ENCODE results near the gene MAPKAPK5. TPM values are rescaled to one million over a fixed set of nuclear protein-coding genes. Genes with fewer than 3 reads are reported as not detected.
"Not testable (repeated sequence)": the region's sequence is repeated elsewhere in the genome, so short reads cannot be mapped to it uniquely, and the experiment has no call there.

Gene MAPKAPK5
- total RNA-seq, 2 donors from 2014 or later: 48.5 to 80.6 TPM

DNA sequence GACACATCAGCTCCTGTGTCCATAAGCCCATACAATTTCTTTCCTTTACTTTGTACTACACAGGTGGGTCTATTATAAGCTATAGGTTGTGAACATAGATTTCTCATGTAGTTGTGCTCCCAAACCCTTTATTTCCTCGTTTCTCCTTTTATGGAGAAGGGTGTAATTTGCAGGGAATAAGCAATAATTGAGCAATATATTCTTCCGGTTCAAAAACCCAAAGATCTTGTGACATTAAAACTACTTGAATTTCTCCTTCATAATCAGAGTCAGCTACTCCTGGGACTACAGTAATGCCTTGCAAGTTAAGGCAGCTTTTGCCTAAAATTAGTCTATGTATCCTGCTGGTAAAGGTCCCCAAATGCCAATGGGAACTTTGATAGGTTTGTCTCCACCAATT lies 19.1 kb upstream of the MAPKAPK5 start:
- no peaks in the 10 kb centered on the region for H3K27me3 ChIP-seq (replicated peaks; ENCODE audit: insufficient read depth)
- intact Hi-C loops (cut with DNase I): no loop called here
- H3K4me1 ChIP-seq (replicated peaks): peaks cover 2% of the 10 kb centered on the region
- H3K36me3 ChIP-seq: no peaks in the 10 kb centered on the region
- 64% methylated on average over 2 of the region's 2 CpGs for WGBS
- H3K27ac ChIP-seq: no peak overlapping the region
- H3K9me3 ChIP-seq: no peaks in the 10 kb centered on the region
- no peak for TF ChIP-seq POLR2AphosphoS5 (IDR thresholded peaks at IDR 0.05)
- TF ChIP-seq, protein P1, sequence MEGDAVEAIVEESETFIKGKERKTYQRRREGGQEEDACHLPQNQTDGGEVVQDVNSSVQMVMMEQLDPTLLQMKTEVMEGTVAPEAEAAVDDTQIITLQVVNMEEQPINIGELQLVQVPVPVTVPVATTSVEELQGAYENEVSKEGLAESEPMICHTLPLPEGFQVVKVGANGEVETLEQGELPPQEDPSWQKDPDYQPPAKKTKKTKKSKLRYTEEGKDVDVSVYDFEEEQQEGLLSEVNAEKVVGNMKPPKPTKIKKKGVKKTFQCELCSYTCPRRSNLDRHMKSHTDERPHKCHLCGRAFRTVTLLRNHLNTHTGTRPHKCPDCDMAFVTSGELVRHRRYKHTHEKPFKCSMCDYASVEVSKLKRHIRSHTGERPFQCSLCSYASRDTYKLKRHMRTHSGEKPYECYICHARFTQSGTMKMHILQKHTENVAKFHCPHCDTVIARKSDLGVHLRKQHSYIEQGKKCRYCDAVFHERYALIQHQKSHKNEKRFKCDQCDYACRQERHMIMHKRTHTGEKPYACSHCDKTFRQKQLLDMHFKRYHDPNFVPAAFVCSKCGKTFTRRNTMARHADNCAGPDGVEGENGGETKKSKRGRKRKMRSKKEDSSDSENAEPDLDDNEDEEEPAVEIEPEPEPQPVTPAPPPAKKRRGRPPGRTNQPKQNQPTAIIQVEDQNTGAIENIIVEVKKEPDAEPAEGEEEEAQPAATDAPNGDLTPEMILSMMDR (IDR thresholded peaks at IDR 0.05): no peak
- TF ChIP-seq POLR2A (IDR thresholded peaks at IDR 0.05): no peak
- DNase-seq (ENCODE audit: low spot score): no peak
- no peak overlapping the region for H3K4me3 ChIP-seq

DNA sequence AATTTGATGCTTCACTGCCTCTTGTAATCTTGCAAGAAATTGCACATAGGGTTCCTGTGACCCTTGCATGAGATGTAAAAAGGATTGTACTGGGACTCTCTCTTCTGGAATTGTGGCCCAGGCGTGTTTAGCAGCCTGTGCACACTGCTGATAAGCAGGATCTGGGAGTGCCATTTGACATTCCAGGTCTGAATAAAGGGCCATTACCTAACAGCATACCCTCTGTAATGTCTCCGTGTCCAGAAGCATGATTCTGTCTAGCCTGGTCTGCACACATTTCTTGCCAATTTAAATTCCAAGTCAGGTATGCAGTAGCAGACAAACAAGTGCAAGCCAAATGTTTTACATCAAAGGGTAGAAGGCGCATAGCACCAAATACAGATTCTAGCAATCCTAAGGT lies 18.1 kb upstream of the MAPKAPK5 start:
- intact Hi-C loops (cut with DNase I): no loop called here
- no peaks in the 10 kb centered on the region for H3K9me3 ChIP-seq
- H3K27ac ChIP-seq: no peak overlapping the region
- peaks cover 2% of the 10 kb centered on the region for H3K4me1 ChIP-seq (replicated peaks)
- H3K27me3 ChIP-seq (replicated peaks; ENCODE audit: insufficient read depth): no peaks in the 10 kb centered on the region
- 35% methylated on average over 3 of the region's 3 CpGs for WGBS
- TF ChIP-seq, protein P1 (IDR thresholded peaks at IDR 0.05): no peak
- TF ChIP-seq POLR2A (IDR thresholded peaks at IDR 0.05) (no peak), POLR2AphosphoS5 (IDR thresholded peaks at IDR 0.05) (no peak)
- no peak for DNase-seq (ENCODE audit: low spot score)
- no peaks in the 10 kb centered on the region for H3K36me3 ChIP-seq
- no peak overlapping the region for H3K4me3 ChIP-seq

DNA sequence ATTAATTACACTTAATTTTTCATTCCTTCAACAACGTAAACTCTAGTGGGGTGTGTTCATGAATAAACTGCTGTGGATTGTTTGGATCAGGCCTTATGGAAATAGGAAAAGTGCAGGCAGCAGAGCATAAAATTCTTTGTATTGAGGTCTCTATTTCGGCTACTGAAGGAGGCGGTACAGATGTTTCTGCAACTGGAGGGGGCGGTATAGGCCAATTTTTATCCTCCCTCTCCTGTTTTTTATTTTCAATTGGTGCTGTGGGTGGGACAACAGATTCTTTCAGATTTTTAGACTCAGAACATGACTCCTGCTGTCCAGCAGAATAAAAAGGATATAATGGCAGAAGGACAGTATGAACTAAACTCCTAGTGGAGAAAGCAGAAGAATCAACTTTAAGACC lies 17.7 kb upstream of the MAPKAPK5 start:
- H3K4me3 ChIP-seq; H3K36me3 ChIP-seq; intact Hi-C loops (cut with DNase I); H3K9me3 ChIP-seq; H3K4me1 ChIP-seq (replicated peaks); H3K27me3 ChIP-seq (replicated peaks; ENCODE audit: insufficient read depth); DNase-seq (ENCODE audit: low spot score); H3K27ac ChIP-seq: not testable (repeated sequence)
- 28% methylated on average over 4 of the region's 4 CpGs for WGBS
- TF ChIP-seq, protein P1 (IDR thresholded peaks at IDR 0.05): peak in 1 of 4 experiments; percentile 12

DNA sequence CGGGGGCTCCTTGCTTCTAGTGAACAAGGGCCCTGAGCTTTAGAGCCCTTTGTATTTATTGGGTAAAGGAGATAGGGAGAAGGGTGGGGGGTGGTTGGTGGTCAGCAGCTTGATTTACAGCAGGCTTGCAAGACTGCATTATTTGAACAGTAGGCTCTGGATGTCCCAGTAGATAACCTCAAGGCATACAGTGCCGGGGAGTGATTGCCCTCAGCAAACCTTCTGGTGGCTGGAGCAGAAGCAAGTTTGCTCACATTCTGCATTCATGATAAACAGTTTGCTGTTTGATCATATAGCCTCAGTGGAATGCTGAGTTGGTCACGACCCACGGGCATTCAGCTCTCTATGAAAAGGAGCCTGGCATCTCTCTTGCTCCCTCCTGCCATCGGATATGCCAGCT lies 16.5 kb upstream of the MAPKAPK5 start:
- Histone ChIP-seq H3K9me3 (no peaks in the 10 kb centered on the region), H3K27ac (no peak overlapping the region), H3K4me3 (no peak overlapping the region), H3K4me1 (replicated peaks) (peaks cover 2% of the 10 kb centered on the region), H3K27me3 (replicated peaks; ENCODE audit: insufficient read depth) (no peaks in the 10 kb centered on the region), H3K36me3 (no peaks in the 10 kb centered on the region)
- WGBS: 49% methylated on average over 5 of the region's 5 CpGs
- no peak for TF ChIP-seq POLR2AphosphoS5 (IDR thresholded peaks at IDR 0.05)
- TF ChIP-seq POLR2A (IDR thresholded peaks at IDR 0.05): no peak
- TF ChIP-seq, protein P1 (IDR thresholded peaks at IDR 0.05): no peak
- DNase-seq (ENCODE audit: low spot score): no peak
- intact Hi-C loops (cut with DNase I): no loop called here

DNA sequence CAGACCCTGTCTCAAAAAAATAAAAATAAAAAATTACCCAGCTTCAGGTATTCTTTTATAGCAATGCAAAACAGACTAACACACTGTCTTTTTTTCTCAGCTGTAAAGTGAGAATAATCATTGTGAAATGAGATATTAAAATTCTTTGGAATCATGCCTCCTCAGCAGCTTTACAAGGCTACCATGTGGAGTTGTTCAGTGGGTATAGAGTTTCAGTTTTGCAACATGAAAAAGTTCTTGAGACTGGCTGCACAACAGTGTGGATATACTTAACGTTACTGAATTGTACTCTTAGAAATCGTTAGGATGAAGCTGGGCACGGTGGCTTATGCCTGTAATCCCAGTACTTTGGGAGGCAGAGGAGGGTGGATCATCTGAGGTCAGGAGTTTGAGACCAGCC lies 15.7 kb upstream of the MAPKAPK5 start:
- H3K27ac ChIP-seq: no peak overlapping the region
- intact Hi-C loops (cut with DNase I): no loop called here

More for the DNA sequence above, 15.7 kb upstream of the MAPKAPK5 start:
- TF ChIP-seq, protein P1 (IDR thresholded peaks at IDR 0.05): no peak
- TF ChIP-seq POLR2A (IDR thresholded peaks at IDR 0.05) (no peak), POLR2AphosphoS5 (IDR thresholded peaks at IDR 0.05) (peak; percentile 69)
- H3K27me3 ChIP-seq (replicated peaks; ENCODE audit: insufficient read depth): no peaks in the 10 kb centered on the region
- 36% methylated on average over 3 of the region's 3 CpGs for WGBS
- H3K36me3 ChIP-seq: no peaks in the 10 kb centered on the region
- DNase-seq (ENCODE audit: low spot score): no peak
- no peak overlapping the region for H3K4me3 ChIP-seq
- no peaks in the 10 kb centered on the region for H3K9me3 ChIP-seq
- peaks cover 2% of the 10 kb centered on the region for H3K4me1 ChIP-seq (replicated peaks)
